GM21619 (cell line): ENCODE results near the gene QRSL1.
"Not testable (repeated sequence)": the region's sequence is repeated elsewhere in the genome, so short reads cannot be mapped to it uniquely, and the experiment has no call there.

ENCODE experiments used
- ATAC-seq: cut with Tn5 transposase; IDR thresholded peaks from one replicate; pipeline ENCODE4 v1.9.1; 2021; ENCODE audit not compliant: unreplicated experiment

The QRSL1 gene

GRCh38 chr6:106629103-106629858, at the start of gene QRSL1, which contains the start of gene RTN4IP1:
TSS of gene QRSL1 (plus strand) at chr6:106629578. CDS start at chr6:106629682, 104 bp downstream.
TSS of gene RTN4IP1 (minus strand) at chr6:106629498. CDS start at chr6:106629021, 477 bp downstream.
- ATAC-seq: peak; percentile 76

- no peak for ATAC-seq
These were observed 47.9 kb upstream of the QRSL1 start for GRCh38 chr6:106581468-106581867.

- ATAC-seq: no peak
These were observed 42.5 kb upstream of the QRSL1 start for GRCh38 chr6:106586815-106587415.

- not testable (repeated sequence) for ATAC-seq
These were observed 40.4 kb upstream of the QRSL1 start for GRCh38 chr6:106588937-106589336.

GRCh38 chr6:106591111-106591825, 38.1 kb upstream of the QRSL1 start:
- ATAC-seq: no peak

GRCh38 chr6:106599440-106599839, 29.9 kb upstream of the QRSL1 start:
- ATAC-seq: no peak

- ATAC-seq: no peak
These were observed 29.0 kb upstream of the QRSL1 start for GRCh38 chr6:106600329-106600728.

GRCh38 chr6:106608080-106608668, 21.2 kb upstream of the QRSL1 start:
- ATAC-seq: peak; percentile 82

- no peak for ATAC-seq
These were observed 19.7 kb upstream of the QRSL1 start for GRCh38 chr6:106609699-106610098.

GRCh38 chr6:106611030-106611429, 18.3 kb upstream of the QRSL1 start:
- ATAC-seq: no peak

- ATAC-seq: no peak
These were observed 16.5 kb upstream of the QRSL1 start for GRCh38 chr6:106612671-106613416.

- ATAC-seq: no peak
These were observed 15.8 kb upstream of the QRSL1 start for GRCh38 chr6:106613590-106613989.

GRCh38 chr6:106614166-106614565, 15.2 kb upstream of the QRSL1 start:
- no peak for ATAC-seq

GRCh38 chr6:106614592-106615257, 14.7 kb upstream of the QRSL1 start:
- no peak for ATAC-seq

GRCh38 chr6:106617302-106617701, 12.1 kb upstream of the QRSL1 start:
- peak; percentile 84 for ATAC-seq

- ATAC-seq: no peak
These were observed 11.5 kb upstream of the QRSL1 start for GRCh38 chr6:106617857-106618256.

GRCh38 chr6:106618324-106618723, 11.1 kb upstream of the QRSL1 start:
- ATAC-seq: no peak

- ATAC-seq: no peak
These were observed 10.2 kb upstream of the QRSL1 start for GRCh38 chr6:106619223-106619622.

- no peak for ATAC-seq
These were observed 8.3 kb upstream of the QRSL1 start for GRCh38 chr6:106620931-106621672.
